GM18868 (cell line): ENCODE data around the gene KY.
"Not testable (repeated sequence)": the region's sequence is repeated elsewhere in the genome, so short reads cannot be mapped to it uniquely, and the experiment has no call there.

Experiments
- ATAC-seq: cut with Tn5 transposase; IDR thresholded peaks from one replicate; pipeline ENCODE4 v1.9.1; 2021; ENCODE audit warnings: mild to moderate bottlenecking, moderate library complexity; ENCODE audit not compliant: unreplicated experiment

The KY gene

GRCh38 chr3:134603956-134604355 is 46.9 kb downstream of the KY start:
- no peak for ATAC-seq

GRCh38 chr3:134603480-134603879 is 47.3 kb downstream of the KY start:
- no peak for ATAC-seq

DNA sequence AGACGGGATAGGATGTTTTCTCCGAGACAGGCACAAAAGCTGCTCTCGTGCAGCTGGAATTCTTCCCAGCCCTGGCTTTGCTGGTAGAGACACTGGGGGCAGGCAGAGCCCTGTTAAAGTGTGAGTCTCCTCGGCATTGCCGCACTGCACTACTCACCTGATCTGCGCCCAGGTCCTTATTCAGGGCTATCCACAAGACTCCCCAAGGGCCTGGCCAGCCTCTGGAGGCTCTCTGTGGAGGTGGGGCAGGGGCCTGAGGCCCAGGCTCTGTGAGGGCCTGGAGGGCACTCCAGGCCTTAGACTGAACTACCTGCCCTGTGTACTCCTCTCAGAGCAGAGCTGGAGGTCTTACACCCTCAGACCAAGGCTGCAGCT is 48.4 kb downstream of the KY start:
- no peak for ATAC-seq

- ATAC-seq, result no peak
Observed at GRCh38 chr3:134601539-134602439, 49.0 kb downstream of the KY start.

DNA sequence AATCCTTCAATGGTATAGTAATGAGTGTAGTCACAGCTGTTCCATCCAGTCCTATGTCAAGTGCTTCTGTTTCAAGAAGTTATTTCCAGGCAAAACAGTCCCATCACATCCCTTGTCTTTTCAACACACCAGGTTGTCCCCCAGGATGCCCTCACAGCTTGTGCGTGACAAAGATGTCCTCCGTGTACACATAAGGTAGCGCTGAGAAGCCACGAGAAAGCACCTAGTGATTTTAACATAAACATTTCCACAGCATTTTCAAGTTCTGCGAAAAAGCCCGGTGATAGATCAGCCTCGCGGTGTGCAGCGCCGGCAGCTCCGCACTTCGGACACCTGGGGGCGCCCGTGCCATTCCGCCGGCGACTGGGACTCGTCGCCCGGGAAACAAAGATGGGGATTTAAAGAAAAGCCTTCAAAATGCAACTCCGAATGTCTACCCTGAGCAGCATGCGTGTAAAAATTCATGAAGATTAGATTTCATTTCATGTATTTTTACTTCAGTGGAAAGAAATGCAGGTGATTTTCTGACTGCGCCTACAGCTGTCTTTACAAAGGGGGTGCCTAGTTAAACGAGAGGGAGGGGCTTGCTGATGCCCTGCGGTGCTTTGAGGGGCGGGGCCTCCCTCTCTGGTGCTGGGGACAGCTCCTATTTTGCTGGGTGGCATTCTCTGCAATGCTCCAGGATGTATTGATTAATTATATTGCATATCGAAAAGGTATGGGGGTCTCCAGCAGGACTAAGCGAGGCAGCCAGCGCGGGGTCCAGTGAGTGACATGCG is 49.9 kb downstream of the KY start:
- ATAC-seq, result peak; percentile 77

GRCh38 chr3:134600206-134600605 is 50.6 kb downstream of the KY start:
- no peak for ATAC-seq

DNA sequence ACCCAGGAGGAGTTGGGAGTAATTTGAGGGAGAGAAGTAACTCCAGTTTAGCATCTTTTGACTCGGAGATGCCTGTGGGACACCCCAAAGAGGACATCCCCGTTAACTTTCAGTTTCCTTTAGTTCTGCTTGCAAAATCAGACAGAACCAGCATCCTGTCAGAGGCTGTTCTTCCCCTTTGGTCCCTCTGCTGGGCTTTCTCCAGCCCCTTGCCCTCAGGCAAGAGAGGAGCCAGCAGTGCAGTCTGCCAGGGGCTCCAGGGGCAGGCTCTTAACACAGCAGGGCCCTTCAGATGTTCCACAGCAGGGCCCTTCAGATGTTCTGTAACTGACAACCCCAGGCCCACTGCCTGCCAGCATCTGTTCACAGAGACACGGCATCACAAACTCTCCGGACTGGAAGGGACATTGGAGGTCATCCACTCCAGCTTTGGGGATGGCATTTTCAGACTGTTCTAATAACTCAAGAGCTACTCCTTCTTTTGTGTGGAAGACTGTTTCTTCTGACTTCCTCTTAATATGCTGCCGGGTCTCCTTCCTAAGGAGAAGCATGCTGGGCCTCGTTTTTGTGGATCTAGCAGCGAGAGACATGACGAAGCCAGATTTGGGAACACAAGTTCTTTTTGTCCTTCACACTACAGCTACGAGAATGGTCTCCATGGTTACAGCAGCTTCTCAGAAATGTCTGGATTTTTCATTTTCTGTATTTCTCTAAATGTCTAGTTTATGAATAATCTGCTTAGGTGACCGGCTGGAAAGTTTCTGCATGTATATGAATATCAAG is 51.9 kb downstream of the KY start:
- no peak for ATAC-seq

- ATAC-seq, result no peak
Observed at GRCh38 chr3:134597390-134597970, 53.3 kb downstream of the KY start.

- not testable (repeated sequence) for ATAC-seq
Observed at GRCh38 chr3:134594986-134595385, 55.8 kb downstream of the KY start.

DNA sequence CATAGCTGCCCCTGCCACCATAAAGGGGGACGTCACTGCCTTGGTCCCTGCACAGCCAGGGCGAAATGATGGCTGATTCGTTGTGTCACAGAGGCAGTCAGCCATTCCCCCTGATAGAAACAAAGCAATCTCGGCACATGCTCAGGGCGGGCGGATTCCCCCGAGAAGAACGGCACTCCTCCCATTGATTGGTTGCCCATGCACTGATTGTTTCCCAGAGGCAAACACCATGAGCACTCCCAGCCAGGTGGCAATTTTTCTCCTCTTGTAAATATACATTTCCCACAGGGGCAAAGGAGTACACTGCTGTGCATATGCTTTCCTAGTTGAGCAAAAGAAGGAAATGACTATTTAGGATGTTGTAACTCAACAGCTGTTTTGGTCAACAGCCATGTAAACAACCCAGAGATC is 56.5 kb downstream of the KY start:
- no peak for ATAC-seq

- no peak for ATAC-seq
Observed at GRCh38 chr3:134592806-134593205, 58.0 kb downstream of the KY start.

DNA sequence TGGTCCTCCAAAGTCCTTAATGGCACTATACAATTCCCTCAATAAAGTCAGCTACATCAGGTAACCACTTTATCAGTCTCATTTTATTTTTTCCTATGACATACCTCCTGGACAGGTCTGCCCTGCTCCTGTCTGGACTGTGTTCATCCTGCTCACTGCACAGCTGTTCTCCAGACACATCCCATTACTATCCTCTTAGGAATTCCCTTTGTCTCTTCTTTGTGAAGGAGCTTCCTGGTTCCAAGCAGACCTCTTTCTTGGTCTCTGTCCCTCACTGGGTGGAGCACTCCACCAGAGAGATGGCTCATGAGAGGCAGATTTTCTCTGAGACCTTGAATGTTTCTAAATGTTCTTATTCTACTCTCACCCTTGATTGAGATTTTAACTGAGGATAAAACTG is 60.1 kb downstream of the KY start:
- no peak for ATAC-seq

DNA sequence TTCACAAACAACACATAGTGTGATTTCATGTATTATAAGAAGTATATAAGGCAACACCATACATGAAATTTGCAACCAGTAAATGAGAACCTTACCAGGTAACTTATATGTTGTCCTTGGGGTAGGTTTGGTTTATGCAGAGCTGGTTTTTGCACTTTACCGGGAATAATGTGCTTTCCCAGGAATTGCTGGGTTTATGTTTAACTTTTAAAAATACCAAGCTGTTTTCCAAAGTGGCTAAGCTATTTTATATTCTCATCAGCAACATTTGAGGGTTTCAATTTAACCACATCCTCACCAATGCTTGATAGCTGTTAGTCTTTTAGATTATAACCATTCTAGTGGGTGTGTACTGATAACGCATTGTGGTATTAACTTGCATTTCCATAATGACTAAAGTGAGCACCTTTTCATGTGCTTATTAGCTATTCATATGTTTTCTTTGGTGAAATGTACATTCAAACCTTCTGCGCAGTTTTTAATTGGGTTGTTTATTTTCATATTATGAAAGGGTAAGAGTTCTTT is 71.6 kb downstream of the KY start:
- no peak for ATAC-seq

GRCh38 chr3:134576831-134577230 is 74.0 kb downstream of the KY start:
- ATAC-seq, result no peak

DNA sequence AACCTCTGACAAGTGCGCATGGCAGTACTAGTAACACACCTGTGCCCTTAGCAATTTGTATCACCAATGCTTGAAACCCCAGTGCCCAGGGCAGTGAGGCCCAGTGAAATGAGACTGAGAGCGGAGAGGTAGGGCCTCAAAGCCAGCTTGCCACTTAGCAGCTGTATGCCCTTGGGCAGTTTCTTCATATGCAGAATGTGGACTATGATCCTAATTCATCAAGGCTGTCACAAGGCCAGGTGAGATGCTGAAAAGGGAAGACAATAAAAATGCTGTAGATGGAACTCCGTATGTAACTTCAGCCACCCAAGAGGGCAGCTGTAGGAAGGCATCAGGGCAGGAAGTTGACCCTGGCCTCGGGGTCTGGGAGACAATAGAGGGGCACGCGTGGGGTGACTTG is 74.4 kb downstream of the KY start:
- no peak for ATAC-seq

DNA sequence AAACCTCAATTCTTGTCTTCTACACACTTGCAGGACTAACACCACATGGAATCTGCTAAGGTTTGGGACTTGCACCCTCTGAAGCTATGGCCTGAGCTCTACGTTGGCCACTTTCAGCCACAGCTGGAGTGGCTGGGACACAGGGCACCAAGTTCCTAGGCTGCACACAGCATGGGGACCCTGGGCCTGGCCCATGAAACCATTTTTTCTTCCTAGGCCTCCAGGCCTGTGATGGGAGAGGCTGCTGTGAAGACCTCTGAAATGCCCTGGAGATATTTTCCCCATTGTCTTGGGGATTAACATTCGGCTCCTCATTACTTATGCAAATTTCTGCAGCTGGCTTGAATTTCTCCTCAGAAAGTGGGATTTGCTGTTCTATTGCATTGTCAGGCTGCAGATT is 80.9 kb downstream of the KY start:
- ATAC-seq, result not testable (repeated sequence)

DNA sequence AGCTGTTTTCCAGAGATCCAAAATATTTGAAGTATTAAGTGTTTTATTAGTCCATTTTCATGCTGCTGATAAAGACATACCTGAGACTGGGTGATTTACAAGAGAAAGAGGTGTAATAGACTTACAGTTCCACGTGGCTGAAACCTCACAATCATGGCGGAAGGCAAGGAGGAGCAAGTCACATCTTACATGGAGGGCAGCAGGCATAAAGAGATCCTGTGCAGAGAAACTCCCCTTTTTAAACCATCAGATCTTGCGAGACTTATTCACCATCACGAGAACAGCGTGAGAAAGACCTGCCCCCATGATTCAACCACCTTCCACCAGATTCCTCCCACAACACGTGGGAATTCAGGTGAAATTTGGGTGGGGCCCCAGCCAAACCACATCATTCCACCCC is 82.0 kb downstream of the KY start:
- ATAC-seq, result no peak

DNA sequence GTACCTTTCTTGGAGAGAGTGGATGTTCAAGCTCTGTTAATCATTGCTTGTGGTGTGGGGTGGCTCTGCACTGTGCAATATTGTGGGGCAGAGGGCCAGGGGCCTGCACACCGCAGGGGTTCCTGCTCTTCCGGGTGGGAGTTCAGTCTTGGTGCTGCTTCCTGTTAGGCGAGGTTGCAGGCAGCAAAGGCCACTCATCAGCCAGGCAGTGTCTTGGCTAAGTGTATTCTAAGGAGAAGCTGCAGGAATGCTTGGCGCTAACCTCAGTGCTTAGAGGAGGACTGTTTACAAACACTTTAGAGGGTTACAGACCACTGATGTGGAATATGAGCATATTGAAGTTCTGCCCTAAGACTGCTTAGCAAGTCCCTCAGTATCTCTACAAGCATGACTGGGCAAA is 83.2 kb downstream of the KY start:
- no peak for ATAC-seq

- ATAC-seq, result no peak
Observed at GRCh38 chr3:134564991-134565390, 85.8 kb downstream of the KY start.

- no peak for ATAC-seq
Observed at GRCh38 chr3:134563601-134564000, 87.2 kb downstream of the KY start.

GRCh38 chr3:134562055-134562454 is 88.8 kb downstream of the KY start:
- ATAC-seq, result no peak
